Measurements from ENCODE around the gene FAM120B.
A peak's percentile ranks its signal among the peaks of the same experiment; 100 is the strongest.

The FAM120B gene

DNA sequence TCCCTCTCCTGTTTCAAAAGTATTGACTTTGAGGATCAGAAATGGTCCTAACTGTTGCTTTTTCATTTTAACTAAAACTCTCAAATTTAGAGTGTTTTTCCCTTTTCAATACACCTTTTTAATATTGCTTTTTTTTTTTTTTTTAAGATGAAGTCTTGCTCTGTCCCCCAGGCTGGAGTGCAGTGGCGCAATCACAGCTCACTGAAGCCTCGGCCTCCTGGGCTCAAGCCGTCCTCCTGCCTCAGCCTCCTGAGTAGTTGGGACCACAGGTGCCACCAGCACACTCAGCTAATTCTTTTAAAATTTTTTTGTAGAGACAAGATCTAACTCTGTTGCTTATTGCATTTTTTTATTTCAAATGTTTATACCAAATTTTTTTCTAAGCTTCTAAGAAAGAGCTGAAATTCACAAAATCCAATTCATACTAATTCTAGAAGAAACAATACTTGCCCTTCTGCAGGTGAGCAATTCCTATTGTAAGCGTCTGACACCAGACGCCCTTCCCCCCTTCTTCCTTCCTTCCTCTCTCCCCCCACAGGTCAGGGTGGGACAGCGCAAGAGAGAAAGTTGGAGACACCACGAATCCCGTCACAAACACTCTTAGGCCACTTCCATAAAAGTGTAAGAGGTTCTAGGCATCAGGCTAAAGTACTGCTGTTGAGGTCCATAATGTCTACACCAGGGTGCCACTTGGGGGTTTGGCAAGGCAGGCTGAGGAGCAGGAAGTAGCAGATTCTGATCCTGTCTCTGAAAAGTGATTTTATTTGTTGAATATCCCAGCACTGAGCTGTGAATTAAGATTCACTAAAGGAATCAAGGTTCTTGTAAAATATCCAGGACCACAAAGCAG is 28.4 kb upstream of the FAM120B start:
- POLR2A ChIA-PET (ENCODE audit: low non-redundant PET) = no interaction called here
- TF ChIP-seq, protein P1, sequence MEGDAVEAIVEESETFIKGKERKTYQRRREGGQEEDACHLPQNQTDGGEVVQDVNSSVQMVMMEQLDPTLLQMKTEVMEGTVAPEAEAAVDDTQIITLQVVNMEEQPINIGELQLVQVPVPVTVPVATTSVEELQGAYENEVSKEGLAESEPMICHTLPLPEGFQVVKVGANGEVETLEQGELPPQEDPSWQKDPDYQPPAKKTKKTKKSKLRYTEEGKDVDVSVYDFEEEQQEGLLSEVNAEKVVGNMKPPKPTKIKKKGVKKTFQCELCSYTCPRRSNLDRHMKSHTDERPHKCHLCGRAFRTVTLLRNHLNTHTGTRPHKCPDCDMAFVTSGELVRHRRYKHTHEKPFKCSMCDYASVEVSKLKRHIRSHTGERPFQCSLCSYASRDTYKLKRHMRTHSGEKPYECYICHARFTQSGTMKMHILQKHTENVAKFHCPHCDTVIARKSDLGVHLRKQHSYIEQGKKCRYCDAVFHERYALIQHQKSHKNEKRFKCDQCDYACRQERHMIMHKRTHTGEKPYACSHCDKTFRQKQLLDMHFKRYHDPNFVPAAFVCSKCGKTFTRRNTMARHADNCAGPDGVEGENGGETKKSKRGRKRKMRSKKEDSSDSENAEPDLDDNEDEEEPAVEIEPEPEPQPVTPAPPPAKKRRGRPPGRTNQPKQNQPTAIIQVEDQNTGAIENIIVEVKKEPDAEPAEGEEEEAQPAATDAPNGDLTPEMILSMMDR (conservative IDR thresholded peaks at IDR 0.05; ENCODE audit: low read depth) = no peak
- H3K27ac ChIP-seq = no peak overlapping the region
- no peak for DNase-seq (ENCODE audit: low spot score)
- CTCF ChIA-PET = no interaction called here

DNA sequence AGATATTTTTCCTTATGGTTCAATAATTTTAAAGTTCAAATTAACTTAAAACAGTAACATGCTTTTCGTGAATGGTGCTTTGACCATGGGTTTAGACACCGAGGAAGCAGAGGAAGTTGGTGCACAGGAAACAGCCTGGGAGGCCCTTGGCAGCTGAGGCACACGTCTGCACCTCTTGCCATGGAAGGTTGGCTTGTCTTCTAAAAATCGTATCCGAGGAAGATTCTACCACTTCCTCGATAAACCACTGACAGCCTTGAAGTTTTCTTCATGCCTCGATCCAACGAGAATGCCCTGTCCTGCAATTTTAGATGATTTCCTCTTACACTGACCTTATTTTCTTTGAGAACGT is 27.8 kb upstream of the FAM120B start:
- CTCF ChIA-PET = no interaction called here
- TF ChIP-seq, protein P1 (conservative IDR thresholded peaks at IDR 0.05; ENCODE audit: low read depth) = no peak
- POLR2A ChIA-PET (ENCODE audit: low non-redundant PET) = no interaction called here
- no peak for DNase-seq (ENCODE audit: low spot score)
- H3K27ac ChIP-seq = no peak overlapping the region

GRCh38 chr6:170279426-170279825 is 27.1 kb upstream of the FAM120B start:
- ChIA-PET POLR2A (ENCODE audit: low non-redundant PET) (no interaction called here), CTCF (interaction anchor here (0.6 kb wide), 1 partner anchor 461 kb away, joined by 3 read pairs; no protein-coding TSS in a partner anchor)
- no peak overlapping the region for H3K27ac ChIP-seq
- TF ChIP-seq, protein P1 (conservative IDR thresholded peaks at IDR 0.05; ENCODE audit: low read depth) = no peak
- DNase-seq (ENCODE audit: low spot score) = no peak

GRCh38 chr6:170279977-170280688 is 26.4 kb upstream of the FAM120B start:
- CTCF ChIA-PET = interaction anchor here (0.6 to 0.7 kb wide), 3 partner anchors 448 to 521 kb away, joined by 3 to 6 read pairs (median 4); no protein-coding TSS in a partner anchor
- no peak for DNase-seq (ENCODE audit: low spot score)
- TF ChIP-seq, protein P1 (conservative IDR thresholded peaks at IDR 0.05; ENCODE audit: low read depth) = no peak
- POLR2A ChIA-PET (ENCODE audit: low non-redundant PET) = interaction anchor here (0.5 kb wide), 1 partner anchor 17 kb away, joined by 3 read pairs; no protein-coding TSS in a partner anchor
- peak overlapping the region; percentile 45; the same call in 1 of the 2 replicates for H3K27ac ChIP-seq

DNA sequence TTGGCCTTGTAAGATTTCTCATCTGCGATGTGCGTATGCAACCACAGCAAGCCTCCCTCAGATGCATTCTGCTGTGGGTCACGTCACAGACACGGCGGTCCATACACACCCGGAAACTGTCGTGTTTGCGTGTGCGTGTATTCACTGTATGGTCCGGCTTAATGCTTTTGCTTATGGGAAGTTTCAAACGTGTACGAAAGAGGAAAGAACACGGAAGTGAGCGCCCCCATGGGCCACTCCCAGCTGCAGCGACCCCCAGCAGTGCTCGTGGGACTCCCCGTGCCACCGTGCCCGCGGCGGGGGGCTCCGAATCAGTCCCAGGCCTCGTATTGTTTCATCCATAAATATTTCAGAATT is 25.9 kb upstream of the FAM120B start:
- DNase-seq (ENCODE audit: low spot score) = no peak
- TF ChIP-seq, protein P1 (conservative IDR thresholded peaks at IDR 0.05; ENCODE audit: low read depth) = no peak
- CTCF ChIA-PET = no interaction called here
- POLR2A ChIA-PET (ENCODE audit: low non-redundant PET) = no interaction called here
- peak overlapping the region; percentile 45; the same call in 1 of the 2 replicates for H3K27ac ChIP-seq

DNA sequence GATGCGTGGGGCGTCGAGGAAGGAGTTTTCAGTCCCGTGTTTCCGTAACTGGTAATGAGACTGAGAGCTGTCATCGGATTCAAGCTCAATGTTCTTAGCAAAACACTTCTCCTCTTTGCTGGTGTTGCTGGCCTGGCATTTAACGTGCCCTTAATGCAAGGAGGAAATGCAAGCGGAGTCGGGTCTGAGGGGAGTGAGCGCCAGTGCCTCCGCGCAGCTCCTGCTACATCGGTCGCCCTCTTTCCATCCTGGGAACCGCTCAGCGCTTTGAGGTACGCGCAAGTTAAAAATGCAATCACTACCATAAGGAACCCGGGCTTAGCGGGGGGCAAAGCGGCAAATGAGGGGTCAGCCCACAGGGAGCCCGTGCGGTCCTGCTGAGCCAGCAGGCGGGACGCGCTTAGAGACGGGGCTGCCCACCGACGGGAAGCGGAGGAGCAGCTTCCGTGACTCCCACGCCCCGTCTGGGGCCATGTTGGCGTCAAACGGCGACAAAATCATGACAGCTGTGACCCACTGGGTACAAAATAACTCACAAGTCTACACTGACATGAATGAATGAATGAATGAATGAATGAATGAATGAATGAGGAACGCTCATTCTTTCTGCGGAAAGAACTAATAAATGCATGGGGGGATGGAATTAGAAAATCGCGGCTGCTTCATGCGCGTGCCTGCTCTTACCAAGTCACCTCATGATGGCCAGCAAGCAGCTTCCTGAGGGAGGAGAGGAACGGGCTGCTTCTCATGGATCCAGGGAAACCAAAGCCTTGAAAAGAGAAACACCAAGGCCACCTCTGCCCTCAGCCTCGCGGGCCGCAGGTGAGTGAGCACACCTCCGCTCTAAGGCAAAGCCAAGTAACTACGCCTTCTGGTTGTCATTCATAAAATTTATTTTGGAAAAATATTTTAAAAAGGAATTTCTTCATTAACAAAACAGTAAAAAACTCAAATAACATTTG is 24.9 kb upstream of the FAM120B start:
- ChIA-PET POLR2A (ENCODE audit: low non-redundant PET) (no interaction called here), CTCF (no interaction called here)
- H3K27ac ChIP-seq = no peak overlapping the region
- no peak for DNase-seq (ENCODE audit: low spot score)
- TF ChIP-seq, protein P1 (conservative IDR thresholded peaks at IDR 0.05; ENCODE audit: low read depth) = no peak

Data from RWPE1 (cell line).